ENCODE results near the gene RRN3.
"Not testable (repeated sequence)": the region's sequence is repeated elsewhere in the genome, so short reads cannot be mapped to it uniquely, and the experiment has no call there.

The RRN3 gene

DNA sequence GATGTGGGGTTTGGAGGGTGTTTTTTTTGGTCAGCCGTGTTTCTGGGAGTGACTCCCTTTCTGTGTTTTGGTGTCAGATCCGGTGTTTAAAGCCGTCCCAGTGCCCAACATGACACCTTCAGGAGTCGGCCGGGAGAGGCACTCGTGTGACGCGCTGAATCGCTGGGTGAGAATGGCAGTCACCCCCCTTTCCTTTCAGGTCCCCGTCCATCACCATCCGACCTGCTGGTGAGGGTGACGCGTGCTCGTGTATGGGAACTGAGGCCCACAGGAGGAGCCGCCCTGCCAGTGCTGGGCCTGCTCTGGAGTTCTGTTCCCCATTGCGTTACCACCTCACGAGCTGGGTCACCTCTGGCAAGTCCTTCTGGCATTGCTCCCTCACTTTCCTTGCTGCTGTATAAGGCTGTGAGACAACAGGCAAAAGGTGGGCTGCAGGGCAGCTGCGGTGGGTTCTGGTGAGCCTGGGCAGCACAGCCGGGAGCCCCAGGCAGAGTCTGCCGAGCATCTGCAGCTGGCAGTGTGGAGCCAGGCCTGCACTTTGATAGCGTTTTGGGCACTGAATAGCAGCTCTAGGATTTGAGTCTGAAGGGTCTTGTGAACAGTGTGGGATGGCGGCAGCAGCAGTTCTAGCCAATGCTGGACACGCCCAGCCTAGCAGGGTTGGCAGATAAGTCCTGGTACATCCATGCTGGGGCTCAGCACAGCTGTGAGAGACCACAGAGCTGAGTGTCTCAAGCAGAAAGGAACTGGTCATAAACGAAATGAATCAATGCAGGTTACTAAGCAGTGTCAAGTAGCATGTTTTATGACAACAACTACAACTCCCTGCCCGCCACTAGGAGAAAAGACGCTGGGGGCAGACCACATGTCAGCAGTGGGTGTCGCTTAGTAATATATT is 65.0 kb downstream of the RRN3 start:
- DNase-seq (ENCODE audit: low read depth) = not testable (repeated sequence)

GRCh38 chr16:15028345-15028715 is 65.7 kb downstream of the RRN3 start:
- not testable (repeated sequence) for DNase-seq (ENCODE audit: low read depth)

DNA sequence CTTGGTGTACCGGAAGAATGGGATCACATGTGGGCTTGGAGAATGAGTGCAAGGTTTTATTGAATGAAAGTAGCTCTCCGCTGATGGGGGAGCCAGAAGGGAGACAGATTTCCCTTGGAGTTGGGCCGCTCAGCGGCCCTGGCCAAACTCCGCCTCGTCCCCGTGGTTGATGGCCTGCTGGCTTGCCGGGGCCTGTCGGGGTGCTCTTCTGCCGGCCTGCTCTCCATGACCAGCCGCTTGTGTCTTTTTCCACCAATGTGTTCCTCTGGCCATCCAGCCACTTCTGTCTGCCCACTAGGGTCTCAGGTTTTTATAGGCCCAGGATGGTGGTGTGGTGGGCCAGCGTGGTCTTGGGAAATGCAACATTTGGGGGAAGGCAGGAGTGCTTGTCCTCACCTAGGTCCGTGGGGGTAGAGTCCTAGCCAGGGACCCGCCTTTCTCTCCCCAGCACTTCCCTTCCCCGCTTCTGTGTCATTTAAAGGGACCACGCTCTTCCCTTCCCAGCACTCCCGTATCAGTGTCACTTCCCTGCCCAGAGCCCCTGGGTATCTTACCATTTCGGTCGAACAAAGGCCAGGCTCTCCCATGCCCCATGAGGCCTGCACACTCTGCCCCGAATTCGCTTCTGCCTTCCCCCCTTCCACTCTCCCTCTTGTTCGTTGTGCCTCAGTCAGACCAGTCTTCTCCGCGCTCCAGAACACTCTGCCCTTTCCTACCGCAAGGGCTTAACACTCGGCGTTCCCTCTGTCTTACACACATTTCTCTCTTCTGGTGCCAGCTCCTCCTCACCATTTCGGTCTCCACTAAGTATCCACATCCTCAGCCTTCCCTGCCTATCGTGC is 66.3 kb downstream of the RRN3 start:
- DNase-seq (ENCODE audit: low read depth) = not testable (repeated sequence)

DNA sequence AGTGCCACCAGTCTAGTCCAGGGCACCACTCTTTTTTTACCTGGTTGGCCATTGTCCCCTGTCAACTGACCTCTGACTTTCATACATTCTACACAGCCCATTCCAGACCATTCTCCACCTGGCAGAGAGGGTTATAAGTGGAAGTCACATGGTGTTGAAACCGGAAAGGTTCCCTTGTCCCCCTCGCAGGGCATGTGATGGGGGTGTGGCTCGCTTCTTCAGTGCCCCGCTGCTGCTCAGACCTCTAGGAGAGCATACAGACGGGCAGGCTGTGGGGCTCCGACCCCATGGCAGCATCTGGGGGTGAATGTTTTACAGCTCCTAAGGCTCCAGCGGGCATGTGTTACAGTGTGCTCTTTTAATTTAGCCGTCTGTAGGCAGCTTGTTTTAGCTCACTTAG is 67.0 kb downstream of the RRN3 start:
- not testable (repeated sequence) for DNase-seq (ENCODE audit: low read depth)

- peak; percentile 30 for DNase-seq (ENCODE audit: low read depth)
These were observed 68.7 kb downstream of the RRN3 start for GRCh38 chr16:15025234-15025951.

GRCh38 chr16:15024858-15025199 is 69.2 kb downstream of the RRN3 start:
- DNase-seq (ENCODE audit: low read depth) = not testable (repeated sequence)

DNA sequence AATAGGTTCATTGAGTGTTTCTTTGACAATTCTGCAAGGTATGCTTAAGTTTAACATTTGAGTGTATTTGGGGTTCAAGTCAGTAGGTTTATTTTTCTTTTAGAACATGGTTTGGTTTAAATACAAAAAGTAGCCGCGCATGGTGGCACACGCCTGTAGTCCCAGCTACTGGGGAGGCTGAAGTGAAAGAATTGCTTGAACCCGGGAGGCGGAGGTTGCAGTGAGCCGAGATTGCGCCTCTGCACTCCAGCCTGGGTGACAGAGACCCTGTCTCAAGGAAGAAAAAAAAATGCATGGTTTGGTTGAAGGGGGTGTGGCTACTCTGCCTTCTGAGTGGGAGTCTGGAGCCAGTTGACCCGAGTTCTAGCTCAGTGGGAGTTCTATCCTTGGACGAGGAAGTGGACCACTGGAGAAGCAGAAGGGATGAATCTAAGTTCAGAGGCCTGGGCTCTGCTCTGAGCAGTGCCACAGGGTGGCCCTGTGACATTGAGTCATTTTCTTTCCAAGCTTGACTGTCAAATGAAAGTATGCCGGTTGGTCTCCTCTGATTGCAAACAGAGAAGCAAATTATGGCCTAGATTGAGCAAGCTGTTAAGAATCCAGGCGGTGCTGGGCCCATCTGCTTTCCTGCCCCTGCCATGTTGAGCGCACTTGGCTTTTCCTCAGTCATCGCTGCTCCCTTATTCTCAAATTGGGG is 70.5 kb downstream of the RRN3 start:
- DNase-seq (ENCODE audit: low read depth) = not testable (repeated sequence)

DNA sequence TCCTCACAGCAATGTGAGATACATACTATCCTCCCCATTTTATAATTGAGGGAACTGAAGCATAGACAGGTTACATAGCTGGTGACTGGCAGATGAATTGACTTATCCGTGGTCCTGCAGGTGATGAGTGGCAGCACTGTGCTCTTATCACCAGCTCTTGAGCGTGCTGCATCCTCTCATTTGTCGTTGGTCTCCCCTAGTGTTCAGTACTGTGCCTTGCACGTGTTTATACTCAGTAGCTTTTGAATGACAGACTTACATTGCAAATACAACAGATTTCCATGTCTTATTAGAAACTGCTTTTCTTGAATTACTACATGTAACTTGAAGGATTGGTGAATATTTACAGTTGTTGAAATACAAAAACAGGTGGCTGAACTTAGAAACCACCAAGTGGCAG is 71.9 kb downstream of the RRN3 start:
- not testable (repeated sequence) for DNase-seq (ENCODE audit: low read depth)

DNA sequence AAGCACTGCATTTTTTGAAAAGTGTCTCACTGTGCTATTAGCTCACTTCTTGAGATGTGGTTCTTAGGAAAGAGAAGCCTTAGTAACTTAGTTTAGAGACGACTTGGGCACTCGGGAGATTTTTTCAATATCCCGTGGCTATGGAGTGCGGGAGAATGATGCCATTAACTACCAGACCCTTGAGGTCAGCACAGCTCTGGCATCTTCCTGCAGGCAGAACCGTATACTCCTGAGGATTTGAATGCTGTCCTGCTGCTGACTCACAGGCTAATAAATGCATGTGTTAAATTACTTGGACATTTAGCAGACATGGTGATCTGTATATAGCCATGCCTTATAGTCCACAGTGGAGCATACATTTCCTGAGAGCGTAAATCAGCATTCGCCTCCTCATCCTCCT is 72.6 kb downstream of the RRN3 start:
- peak; percentile 68 for DNase-seq (ENCODE audit: low read depth)

GRCh38 chr16:15016951-15017580 is 77.0 kb downstream of the RRN3 start:
- peak; percentile 80 for DNase-seq (ENCODE audit: low read depth)

- DNase-seq (ENCODE audit: low read depth) = not testable (repeated sequence)
These were observed 77.7 kb downstream of the RRN3 start for GRCh38 chr16:15016354-15016753.

- DNase-seq (ENCODE audit: low read depth) = not testable (repeated sequence)
These were observed 78.4 kb downstream of the RRN3 start for GRCh38 chr16:15015671-15016070.

GRCh38 chr16:15012941-15013340 is 81.1 kb downstream of the RRN3 start:
- not testable (repeated sequence) for DNase-seq (ENCODE audit: low read depth)
